ENCODE measurements around the gene DYRK1B.
A peak's percentile ranks its signal among the peaks of the same experiment; 100 is the strongest.
"Not testable (repeated sequence)": the region's sequence is repeated elsewhere in the genome, so short reads cannot be mapped to it uniquely, and the experiment has no call there.

Gene DYRK1B

DNA sequence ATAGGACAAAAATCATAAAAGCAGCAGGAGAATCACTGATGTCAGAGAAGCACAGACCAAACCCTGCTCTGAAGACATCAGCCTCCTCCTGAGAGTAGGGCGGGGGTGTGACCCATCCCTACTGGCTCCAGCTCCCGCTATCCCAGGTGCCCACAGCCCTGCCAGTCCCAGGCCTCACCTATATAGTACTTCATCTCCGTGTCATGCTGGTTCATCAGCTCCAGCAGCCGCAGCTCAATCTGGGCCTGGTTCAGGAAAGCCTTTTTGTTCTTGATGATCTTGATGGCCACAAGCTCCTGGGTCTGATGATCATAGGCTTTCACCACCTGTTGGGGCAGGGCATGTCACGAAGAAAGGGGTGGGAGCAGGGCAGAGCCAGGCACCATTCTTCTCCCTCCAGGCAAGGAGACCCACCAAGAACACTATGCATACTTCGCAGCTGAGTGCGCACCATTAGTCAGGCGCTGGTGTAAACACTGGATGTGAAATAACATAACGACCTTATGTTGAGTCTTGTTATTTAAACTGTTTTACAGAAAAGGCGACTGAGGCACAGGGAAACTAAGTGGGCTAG is 4.2 kb downstream of the DYRK1B start:
- DNase-seq, result no peak

DNA sequence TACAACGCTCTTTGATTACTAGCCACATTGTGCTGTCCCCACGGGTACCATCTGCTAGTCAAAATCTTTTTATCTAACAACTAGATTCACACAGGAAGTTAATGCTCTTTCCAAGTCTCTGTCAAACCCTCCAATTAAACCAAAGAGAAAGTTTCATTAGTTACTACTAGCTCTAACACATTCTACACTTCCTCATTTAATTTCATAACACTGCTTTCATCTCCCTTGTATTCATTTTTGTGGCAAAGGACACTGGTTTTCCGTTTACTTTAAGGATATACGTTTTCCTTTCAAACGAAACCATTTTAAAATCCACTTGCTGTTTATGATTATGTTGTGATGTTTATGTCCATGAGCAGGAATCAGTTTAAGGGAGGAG is 5.3 kb downstream of the DYRK1B start:
- DNase-seq, result no peak

DNA sequence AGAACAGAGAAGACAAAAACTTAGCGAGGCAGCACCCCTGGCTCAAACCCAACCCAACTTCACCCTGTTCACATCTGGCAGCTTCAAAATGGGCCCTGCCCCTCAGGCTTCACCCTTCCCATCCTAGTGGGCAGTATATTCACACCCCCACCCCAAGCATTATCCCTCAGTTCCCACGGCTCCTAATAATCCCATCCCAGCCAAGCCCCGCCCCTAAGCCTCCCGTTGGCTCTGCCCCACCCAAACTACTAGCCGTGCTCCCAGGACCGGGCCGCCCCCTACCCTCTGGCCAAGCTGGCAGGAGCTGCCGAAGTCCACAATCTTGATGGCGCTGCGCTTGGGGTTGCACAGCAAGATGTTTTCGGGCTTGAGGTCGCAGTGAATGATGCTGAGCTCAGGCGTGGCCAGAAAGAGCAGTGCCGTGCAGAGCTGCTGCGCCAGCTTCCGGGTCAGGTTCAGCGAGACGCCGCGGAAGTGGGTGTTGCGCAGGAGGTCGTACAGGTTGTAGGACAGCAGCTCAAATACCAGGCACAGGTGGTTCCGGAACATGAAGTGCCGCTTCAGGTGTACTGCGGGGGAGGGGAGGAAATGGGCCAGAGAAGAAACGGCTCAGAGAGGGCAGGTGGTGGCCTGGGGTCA is 5.8 kb downstream of the DYRK1B start:
- peak; percentile 56 for DNase-seq

DNA sequence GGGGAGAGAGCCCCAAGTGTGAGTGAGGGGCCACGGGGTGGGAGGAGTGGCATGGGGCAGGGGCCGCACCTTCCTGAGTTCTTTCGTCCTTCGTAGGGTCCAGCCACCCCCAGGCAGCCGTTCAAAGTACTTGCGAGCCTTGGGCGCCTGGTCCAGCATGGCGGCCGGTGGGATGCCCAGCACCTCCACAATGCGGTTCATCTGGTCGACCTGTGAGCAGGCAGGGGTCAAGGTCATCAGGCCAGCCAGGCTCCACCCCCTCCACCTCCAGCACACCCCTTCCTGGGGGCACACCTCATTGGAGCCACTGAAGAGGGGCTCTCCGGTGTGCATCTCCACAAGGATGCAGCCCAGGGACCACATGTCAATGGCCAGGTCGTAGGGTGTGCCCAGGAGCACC is 6.7 kb downstream of the DYRK1B start:
- no peak for DNase-seq

DNA sequence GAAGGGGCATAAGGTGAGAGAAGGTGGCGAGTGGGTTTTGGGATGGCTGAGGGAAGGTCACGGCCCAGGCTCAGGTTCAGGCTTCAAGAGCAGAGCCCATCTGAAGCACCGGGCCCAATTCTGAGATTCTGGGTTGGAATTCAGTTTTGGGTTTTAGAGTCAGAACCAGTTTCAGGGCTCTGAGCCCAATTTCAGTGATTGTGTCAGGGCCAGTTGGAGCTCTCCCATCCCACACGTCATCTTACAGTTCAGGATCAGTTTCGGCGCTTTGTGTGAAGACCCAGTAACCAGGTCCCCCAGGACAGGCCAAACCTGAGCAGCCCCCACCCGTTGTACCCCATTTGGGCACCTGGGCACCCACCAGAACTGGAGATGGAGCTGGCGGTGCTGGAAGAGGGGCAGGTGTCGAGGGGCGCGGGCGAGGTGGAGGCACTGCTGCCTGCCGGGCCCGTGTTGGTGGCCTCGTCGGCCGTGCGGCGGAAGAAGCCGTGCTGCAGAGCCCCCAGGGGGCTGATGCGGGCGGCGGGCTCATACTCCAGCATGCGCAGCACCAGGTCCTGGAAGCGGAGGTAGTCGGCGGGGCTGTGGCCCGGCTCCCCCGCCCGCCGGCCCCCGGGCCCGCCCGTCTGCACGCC is 7.5 kb downstream of the DYRK1B start:
- DNase-seq, result no peak

DNA sequence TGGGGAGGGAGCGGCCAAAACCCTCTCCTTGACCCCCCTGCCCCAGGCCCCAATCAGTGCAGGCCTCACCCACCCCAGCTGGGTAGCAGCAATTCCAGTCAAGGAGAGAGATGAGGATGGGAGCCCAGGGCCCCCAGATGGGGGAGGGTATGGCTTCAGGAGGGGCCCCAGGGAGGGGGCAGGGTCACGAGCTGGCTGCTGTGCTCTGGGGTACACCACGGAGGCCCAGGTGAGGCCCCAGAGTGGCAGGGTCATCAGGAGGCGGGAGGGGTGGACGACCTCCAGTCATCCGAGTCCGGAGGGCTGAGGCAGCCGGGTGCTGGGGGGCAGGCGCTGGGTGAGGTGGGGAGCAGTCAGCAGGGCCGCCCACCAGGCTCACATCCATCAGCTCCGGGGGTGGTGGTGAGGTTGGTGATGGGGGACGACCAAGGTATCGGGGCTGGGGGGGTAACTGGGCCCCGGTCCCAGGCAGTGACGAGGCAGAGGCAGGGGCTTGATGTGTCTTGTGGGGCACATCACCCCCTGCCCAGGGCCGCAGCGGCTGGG is 8.4 kb downstream of the DYRK1B start:
- DNase-seq, result no peak

DNA sequence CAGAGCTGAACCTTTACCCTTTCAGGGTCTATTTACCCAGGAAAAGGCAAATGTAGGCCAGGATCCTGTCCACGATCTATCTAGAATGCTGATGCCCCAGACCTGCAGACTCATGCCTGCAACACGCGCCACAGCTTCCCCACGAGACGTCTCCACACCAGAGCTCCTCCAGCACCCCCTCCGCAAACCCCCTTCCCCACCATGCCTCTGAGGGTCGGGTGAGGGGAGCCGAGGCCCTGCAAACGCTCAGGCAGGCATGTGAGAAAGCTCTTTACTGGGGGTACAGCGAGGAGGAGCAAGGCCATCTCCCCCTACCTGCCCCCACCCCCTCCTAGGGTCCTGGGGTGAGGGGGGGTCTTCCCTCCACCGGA is 8.9 kb downstream of the DYRK1B start:
- DNase-seq, result no peak

DNA sequence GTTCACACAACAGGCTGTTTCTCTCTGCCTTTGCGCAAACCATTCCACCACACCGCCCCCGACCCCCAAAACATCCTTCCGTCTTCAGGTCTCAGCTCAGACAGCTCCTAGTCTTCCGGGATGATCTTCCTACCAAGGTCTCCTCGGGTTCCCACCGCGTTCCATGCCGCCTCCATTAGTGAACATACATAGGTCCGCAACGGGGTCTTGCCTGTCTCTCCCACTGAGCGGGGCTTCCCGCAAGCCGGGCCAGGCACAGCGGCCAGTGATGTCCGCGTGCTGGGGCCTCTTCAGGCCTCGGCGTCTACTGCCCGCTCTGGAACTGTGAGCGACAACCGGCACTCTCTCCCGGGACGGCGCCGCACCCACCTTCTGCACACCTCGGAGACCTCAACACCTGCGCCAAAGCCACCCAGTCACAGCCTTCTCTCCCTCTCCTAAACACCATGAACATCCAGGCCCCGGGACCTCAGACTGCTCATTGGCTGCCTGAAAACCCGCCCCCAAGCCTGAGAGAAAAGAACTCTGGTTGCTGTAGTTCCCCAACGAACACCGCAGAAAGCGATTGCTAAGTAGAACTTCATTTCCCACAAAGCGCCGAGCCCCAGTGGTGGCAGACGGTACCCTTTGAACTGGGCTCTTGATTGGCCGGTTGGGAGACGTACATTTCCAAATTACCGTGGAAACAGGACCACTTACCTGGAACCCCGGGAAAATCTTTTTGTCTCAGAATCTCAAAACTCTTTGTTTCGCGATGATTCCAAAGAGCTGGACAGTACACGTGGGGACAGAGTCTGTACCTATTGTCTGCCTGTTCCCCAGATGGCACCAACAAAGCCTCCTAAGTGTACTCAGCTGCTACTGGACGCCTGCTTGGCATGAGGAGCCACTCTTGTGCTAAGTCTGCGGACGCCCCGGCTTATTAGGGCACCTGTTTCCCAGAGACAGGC is 9.5 kb downstream of the DYRK1B start:
- peak; percentile 94 for DNase-seq

DNA sequence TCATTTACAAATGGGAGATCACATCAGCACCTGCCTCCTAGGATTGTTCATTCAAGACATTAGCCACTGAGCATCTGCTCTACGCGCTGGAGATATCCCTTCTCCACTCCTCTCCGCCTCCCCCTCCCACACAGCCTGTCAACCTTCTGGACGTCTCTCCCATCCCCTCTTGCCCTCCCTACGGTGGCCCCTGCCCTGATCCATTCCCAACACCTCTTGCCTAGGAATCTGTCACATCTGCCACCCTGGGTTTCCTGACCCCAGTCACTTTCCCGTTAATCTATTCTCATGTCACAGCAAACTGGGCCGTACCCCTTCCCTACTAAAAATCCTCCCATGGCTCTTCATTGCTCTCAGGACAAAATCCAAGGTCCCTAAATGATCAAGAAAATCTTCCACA is 10.3 kb downstream of the DYRK1B start:
- no peak for DNase-seq

DNA sequence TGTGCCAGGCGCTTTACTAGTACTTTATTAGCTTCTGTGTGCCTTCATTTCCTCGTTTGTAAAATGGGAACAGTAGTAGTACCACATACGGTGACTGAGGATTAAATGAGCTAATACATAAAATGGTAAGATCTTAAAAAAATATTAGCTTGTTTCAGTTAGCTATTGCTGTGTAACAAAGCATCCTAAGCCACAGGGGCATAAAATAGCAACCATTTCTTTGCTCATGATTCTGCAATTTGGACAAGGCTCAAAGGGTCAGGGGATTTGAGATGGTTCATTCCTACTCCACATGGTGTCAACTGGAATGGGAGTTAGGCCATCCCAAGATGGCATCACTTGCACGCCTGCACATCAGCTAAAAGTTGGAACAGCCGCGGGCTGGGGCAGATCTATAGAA is 13.3 kb downstream of the DYRK1B start:
- no peak for DNase-seq

DNA sequence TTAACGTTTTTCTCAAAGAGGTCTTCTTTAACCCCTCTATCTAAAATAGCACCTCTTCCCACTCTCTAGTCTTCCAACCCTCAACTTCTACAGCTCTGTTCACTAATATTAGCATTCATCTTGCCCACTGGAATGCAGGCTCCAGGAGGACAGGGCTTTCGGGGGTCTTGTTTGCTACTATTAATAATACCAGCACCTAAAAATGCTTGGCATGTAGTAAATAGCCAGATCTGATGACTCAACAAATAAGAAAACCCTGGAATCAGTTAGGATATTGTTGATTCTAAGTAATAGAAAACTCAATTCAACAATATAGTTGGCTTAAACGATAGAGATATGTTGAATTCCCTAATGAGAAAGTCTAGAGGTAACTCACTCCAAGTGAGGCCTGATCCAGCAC is 14.2 kb downstream of the DYRK1B start:
- DNase-seq, result no peak

DNA sequence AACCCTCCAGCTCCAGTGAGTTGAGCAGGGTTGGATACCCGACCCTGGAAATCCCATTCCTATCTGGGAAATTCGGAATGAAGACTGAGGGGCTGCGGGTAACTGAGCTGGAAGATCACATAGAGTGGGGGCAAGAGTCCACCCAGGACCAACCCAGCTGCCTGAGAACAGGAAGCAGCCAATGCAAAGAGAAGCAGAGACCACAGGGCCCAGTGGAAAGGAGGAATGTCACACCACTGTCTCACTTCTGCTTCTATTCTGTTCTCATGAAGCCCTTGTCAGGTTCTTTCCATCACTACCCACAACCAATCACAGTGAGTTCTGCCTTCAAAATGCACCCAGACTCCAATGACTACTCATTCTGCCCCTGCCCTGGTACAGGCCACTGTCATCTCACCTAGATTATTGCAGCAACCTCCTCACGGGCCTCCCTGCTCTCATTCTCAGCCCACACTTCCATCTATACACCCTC is 15.3 kb downstream of the DYRK1B start:
- no peak for DNase-seq

DNA sequence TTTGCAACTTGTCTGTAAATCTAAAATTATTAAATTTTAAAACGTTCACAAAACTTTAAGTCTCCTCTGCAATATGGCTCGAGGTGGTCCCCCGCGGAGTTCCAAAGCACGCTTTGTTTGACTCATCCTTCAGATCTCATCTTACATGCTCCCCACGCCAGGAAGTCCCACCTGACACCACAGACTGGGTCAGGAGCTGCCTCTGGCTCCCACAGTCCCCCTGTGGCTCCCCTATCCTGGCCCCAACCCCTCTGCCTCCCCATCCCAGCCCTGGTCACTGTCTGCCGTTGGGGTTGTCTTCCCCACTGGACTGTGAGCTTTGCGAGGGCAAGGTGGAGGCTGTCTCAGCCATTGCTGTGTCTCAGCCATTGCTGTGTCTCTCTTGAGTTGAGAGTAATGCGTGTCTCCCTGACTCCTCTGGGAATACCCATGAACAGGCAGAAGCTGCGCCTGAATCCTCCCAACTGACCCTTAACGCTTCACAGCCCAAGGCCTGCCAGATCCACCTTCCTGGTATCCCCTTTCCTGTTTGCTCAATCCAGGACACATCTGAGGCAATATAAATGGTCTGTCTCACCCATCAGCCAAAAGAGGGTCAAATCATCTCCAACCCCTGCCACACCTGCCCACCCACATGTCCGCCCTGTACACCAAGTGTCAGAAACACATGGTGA is 15.9 kb downstream of the DYRK1B start:
- DNase-seq, result no peak

DNA sequence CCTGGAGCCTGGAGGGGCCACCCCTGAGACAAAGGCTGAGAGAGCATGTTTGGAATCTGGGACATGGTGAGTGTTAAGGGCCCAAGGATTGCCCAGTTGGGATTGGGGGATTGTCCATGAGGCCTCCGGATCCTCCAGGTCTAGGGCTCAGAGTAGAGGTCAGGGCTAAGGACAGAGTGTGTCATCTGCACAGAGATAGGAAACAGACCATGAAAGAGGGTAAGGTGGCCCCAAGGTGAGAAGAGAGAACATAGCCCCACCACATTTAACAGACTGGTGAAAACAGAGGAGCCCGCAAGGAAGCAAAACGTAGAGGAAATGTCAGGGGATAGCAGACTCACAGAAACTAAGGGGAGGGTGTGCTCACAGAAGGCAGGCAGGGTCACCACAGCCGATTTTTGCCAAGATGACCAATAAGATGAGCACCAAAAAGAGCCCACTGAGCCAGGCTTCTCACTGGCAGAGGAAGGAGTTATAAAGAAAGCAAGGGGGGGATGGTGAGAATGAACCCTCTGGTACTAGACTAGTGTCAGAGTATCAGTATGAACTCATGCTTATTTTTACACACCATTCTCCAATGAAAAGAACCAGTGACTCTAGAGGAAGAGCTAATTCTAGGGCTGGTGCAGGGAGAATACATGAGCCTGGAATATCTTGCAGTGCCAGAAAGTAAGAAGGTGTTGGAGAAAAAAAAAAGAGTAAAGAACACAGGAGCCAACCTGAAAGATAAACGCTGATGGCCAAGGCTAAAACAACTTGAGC is 17.5 kb downstream of the DYRK1B start:
- DNase-seq, result no peak

DNA sequence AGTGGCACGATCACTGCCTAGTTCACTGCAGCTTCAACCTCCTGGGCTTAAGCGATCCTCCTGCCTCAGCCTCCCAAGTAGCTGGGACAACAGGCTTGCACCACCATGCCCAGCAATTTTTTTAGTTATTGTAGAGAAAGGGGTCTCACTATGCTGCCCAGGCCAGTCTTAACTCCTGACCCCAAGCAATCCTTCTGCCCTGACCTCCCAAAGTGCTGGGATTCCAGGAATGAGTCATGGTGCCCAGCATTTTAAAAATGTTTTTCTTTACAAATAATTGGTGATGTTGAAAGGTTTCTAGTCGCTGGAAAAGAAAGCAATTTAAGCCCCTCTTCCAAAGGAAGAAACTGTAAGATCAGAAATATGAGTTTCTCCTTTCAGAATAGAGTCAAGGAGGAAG is 19.4 kb downstream of the DYRK1B start:
- DNase-seq, result no peak

DNA sequence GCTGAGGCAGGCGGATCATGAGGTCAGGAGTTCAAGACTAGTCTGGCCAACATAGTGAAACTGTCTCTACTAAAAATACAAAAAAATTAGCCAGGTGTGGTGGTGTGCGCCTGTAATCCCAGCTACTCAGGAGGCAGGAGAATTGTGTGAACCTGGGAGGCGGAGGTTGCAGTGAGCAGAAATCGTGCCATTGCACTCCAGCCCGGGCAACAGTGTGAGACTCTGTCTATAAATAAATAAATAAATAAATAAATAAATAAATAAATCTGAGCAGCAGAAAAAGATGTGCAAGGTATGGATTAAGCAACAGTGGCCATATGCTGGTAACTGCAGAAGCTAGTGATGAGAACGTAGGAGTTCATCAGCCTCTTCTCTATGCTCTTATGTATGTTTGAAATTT is 19.9 kb downstream of the DYRK1B start:
- not testable (repeated sequence) for DNase-seq

DNA sequence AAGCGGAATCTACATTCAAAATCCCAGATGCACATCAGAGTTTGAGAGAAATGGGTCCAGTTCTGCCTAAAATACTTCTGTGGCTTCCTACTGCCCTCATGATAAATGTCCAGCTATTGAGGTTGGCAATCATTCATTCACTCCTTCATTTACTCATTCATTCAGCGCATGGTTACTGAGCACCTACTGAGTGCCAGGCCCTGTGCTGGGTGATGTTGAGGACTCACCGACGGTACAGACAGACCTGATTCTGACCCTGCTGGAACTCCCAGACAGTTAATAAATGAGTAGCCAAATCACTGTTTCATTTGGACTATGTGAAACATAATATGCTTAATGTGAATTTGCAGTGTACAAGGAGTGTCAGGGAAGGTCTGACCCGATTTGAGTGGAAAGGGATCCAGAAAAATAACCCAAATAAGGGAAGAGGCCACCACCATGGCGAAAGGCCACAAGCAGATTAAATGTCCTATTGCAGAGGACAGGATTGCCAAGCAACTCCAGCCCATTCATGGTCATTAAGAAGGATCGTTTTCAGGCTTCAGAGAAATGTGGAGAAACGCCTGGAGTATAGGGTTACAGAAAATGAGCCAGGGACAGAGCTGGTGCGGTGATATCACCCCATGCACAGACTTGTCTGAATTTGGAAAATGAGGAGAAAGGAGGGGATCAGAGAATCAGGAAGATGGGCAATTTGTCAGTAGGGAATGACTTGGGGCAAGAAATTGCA is 20.5 kb downstream of the DYRK1B start:
- no peak for DNase-seq

DNA sequence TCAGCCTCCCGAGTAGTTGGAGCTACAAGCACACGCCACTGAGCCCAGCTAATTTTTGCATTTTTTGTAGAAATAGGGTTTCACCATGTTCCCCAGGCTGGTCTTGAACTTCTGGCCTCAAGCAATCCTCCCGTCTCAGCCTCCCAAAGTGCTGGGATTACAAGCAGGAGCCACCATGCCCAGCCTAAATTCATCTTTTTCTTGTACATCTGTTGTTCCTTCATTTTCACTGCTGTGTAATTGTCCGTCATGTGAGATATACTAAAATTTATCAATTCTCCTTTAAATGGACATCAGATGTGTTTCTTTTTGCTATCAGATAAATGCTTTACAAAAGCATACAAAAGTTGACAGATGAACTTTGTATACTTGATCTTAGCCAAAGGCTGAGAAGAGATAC is 22.9 kb downstream of the DYRK1B start:
- no peak for DNase-seq

DNA sequence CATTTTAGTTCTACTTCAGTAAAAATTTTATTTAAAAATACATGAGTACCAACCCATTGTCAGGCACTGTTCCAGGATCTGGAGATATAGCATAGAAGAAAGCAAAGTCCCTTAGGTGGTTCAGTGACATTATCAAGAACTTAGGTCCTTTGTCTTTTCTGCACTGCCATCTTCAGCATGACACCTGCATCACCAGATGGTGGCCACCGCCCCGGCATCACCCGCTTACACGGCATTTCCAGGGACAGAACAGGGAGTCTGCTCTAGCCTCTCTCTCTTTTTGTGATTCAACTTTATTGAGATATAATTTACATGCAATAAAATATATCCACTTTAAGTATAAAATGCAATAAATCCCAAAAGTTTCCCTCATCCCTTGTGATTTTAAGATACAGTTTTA is 23.5 kb downstream of the DYRK1B start:
- no peak for DNase-seq

DNA sequence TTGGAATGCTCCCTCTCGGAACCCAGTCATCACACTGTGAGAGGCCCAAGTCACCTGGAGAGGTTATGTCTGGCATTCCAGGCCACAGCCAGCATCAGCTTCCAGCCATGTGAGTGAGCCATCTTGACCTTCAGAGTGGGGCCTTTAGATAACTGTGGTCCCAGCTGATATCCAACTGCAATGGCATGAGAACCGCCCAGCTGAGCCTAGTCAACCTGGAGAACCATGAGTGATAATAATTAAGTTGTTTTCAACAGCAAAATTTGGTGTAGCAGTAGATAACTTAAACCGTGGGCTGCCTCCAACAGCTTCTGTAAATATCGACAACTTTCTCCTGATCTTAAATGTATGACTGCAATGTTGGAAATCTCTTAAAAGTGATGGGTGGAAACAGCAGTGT is 24.6 kb downstream of the DYRK1B start:
- DNase-seq, result no peak

DNA sequence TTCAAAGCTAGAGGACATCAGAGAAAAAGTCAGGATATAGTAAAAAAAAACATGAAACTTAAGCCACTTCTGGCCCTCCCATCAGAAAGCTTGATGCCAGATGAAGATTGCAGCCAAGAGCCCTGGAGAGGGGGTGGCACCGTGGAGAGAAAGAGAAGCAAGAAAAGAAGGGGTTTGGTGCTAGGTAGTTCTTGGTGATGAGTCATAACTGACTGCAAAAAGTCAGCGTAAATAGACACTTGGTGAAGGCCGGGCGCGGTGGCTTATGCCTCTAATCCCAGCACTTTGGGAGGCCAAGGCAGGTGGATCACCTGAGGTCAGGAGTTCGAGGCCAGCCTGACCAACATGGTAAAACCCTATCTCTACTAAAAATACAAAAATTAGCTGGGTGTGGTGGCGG is 25.3 kb downstream of the DYRK1B start:
- not testable (repeated sequence) for DNase-seq
